OCI-LY7 (cell line): ENCODE measurements around the gene TMEM179. TPM values are rescaled to one million over a fixed set of nuclear protein-coding genes. Genes with fewer than 3 reads are reported as not detected.

Experiments
- BruUV-seq: library from RNA; stranded (reverse); fragments of 400-500 nt; replicated peaks from 2 replicates; lab custom pipeline; 2021; lab: Mats Ljungman, UMichigan
- CTCF ChIA-PET: fragments of 300-600 bp; sonication (Branson Sonifier 250); formaldehyde crosslinking; loops from one replicate; lab custom pipeline; 2022; ENCODE audit warnings: antibody characterized with exemption; ENCODE audit not compliant: unreplicated experiment; lab: Charles Lee
- POLR2A ChIA-PET: fragments of 300-600 bp; sonication (Branson Sonifier 250); formaldehyde crosslinking; loops from one replicate; lab custom pipeline; 2022; ENCODE audit warnings: antibody characterized with exemption; lab: Charles Lee
- DNase-seq: peaks from one replicate; pipeline ENCODE4 v3.0.0-alpha.2; 2015; ENCODE audit warnings: low spot score
- H2AFZ ChIP-seq: fragments of 200-600 bp; sonication (generic), shearing (Covaris generic); 2 replicates; pipeline ENCODE4 v1.6.1; 2014; ENCODE audit warnings: mild to moderate bottlenecking, antibody characterized with exemption, low read length, moderate library complexity
- H3K27ac ChIP-seq: fragments of 200-600 bp; sonication (generic); 2 replicates; pipeline ENCODE4 v1.5.1; 2014; ENCODE audit warnings: mixed run types, low read depth, mild to moderate bottlenecking, moderate library complexity, low read length, inconsistent platforms; ENCODE audit not compliant: poor library complexity, severe bottlenecking
- H3K36me3 ChIP-seq: fragments of 200-600 bp; sonication (generic); 2 replicates; pipeline ENCODE4 v1.6.1; 2014; ENCODE audit warnings: mild to moderate bottlenecking, antibody characterized with exemption, low read length, moderate library complexity, mixed read lengths; ENCODE audit not compliant: insufficient read depth
- H3K4me1 ChIP-seq: fragments of 200-600 bp; sonication (generic); 2 replicates; pipeline ENCODE4 v1.5.1; 2014; ENCODE audit warnings: mild to moderate bottlenecking, low read length; ENCODE audit not compliant: insufficient read depth, poor library complexity, severe bottlenecking
- H3K4me2 ChIP-seq: fragments of 200-600 bp; sonication (generic); 2 replicates; pipeline ENCODE4 v1.6.1; 2014; ENCODE audit warnings: mild to moderate bottlenecking, low read length
- H3K4me3 ChIP-seq: fragments of 200-600 bp; sonication (generic); 2 replicates; pipeline ENCODE4 v1.5.1; 2014; ENCODE audit warnings: mild to moderate bottlenecking, low read depth, low read length; ENCODE audit not compliant: poor library complexity, severe bottlenecking
- H3K79me2 ChIP-seq: fragments of 200-600 bp; sonication (generic); 2 replicates; pipeline ENCODE4 v1.6.1; 2016; ENCODE audit warnings: low read depth, mild to moderate bottlenecking, low read length, moderate library complexity, mixed read lengths; ENCODE audit not compliant: insufficient read depth
- H3K9me2 ChIP-seq: fragments of 200-600 bp; sonication (generic); 2 replicates; pipeline ENCODE4 v1.6.1; 2016; ENCODE audit warnings: mild to moderate bottlenecking, low read length, mixed read lengths; ENCODE audit not compliant: insufficient read depth
- H3K9me3 ChIP-seq: fragments of 200-600 bp; sonication (generic); 2 replicates; pipeline ENCODE4 v1.6.1; 2014; ENCODE audit warnings: mild to moderate bottlenecking, mixed run types, low read length, mixed read lengths
- H4K20me1 ChIP-seq: fragments of 200-600 bp; sonication (generic); 2 replicates; pipeline ENCODE4 v1.6.1; 2014; ENCODE audit warnings: mild to moderate bottlenecking, antibody characterized with exemption, low read length, moderate library complexity, mixed read lengths; ENCODE audit not compliant: insufficient read depth
- CTCF ChIP-seq: fragments of 200-600 bp; sonication (generic); conservative IDR thresholded peaks from 2 replicates; pipeline ENCODE4 v1.5.1; 2014; ENCODE audit warnings: mild to moderate bottlenecking, antibody characterized with exemption, low read length, moderate library complexity, mixed read lengths
- EZH2phosphoT487 ChIP-seq: fragments of 200-600 bp; sonication (generic); IDR thresholded peaks from 2 replicates; pipeline ENCODE4 v1.6.1; 2018; ENCODE audit warnings: low read depth, borderline replicate concordance, mild to moderate bottlenecking, mixed run types, antibody characterized with exemption, low read length, moderate library complexity, mixed read lengths
- intact Hi-C: fragments of 100-400 bp; cut with micrococcal nuclease; formaldehyde crosslinking; loops from one replicate; pipeline ENCODE4 v1.10.0; 2022; ENCODE audit not compliant: unreplicated experiment
- total RNA-seq, 2 experiments: library from RNA; depleted of rRNA in 1 of 2; stranded (reverse); fragments of >200 nt in 1 of 2; shearing (Covaris generic) in 1 of 2; gene quantifications; 2 replicates each; pipeline ENCODE4 v1.2.3, GENCODE V29; 2014 to 2022

Gene TMEM179
- total RNA-seq, 2 experiments from 2014 or later, result not detected

- BruUV-seq, result no TSS peak
Measured at GRCh38 chr14:104650057-104650980, 45.7 kb upstream of the TMEM179 start.

GRCh38 chr14:104647467-104648043 is 43.0 kb upstream of the TMEM179 start:
- Histone ChIP-seq H4K20me1 (no peaks in the 10 kb centered on the region), H3K27ac (no peak overlapping the region), H3K4me3 (no peak overlapping the region), H3K9me2 (no peaks in the 10 kb centered on the region), H3K4me2 (no peak overlapping the region), H3K36me3 (no peaks in the 10 kb centered on the region), H2AFZ (no peak overlapping the region), H3K79me2 (no peaks in the 10 kb centered on the region), H3K9me3 (no peaks in the 10 kb centered on the region), H3K4me1 (peaks cover 16% of the 10 kb centered on the region)
- CTCF ChIA-PET, result no interaction called here
- no peak for TF ChIP-seq EZH2phosphoT487
- no TSS peak for BruUV-seq
- DNase-seq, result no peak
- POLR2A ChIA-PET, result interaction anchor here (1.3 kb wide), 1 partner anchor 10 kb away, joined by 3 read pairs; no protein-coding TSS in a partner anchor
- intact Hi-C loops, result loop anchor here (10.0 kb wide), 1 partner anchor 573 kb away; no protein-coding TSS in a partner anchor

More at GRCh38 chr14:104650057-104650980, 45.7 kb upstream of the TMEM179 start:
- POLR2A ChIA-PET, result interaction anchor here (1.2 kb wide), 1 partner anchor 10 kb away, joined by 4 read pairs; no protein-coding TSS in a partner anchor
- no peaks in the 10 kb centered on the region for H3K9me2 ChIP-seq
- H3K79me2 ChIP-seq, result no peaks in the 10 kb centered on the region
- intact Hi-C loops, result loop anchor here (1.0 kb wide), 2 partner anchors 31 to 58 kb away; no protein-coding TSS in a partner anchor
- H2AFZ ChIP-seq, result peak overlapping the region; percentile 69
- peak overlapping the region; percentile 86 for H3K4me2 ChIP-seq
- DNase-seq, result peak; percentile 77
- H3K4me3 ChIP-seq, result peak overlapping the region; percentile 65
- H3K36me3 ChIP-seq, result no peaks in the 10 kb centered on the region
- peaks cover 19% of the 10 kb centered on the region for H3K4me1 ChIP-seq
- no peak overlapping the region for H3K27ac ChIP-seq
- no peaks in the 10 kb centered on the region for H3K9me3 ChIP-seq
- no peaks in the 10 kb centered on the region for H4K20me1 ChIP-seq
- CTCF ChIA-PET, result interaction anchor here (0.5 to 0.6 kb wide), 2 partner anchors 32 to 308 kb away, joined by 4 to 6 read pairs; no protein-coding TSS in a partner anchor
- TF ChIP-seq CTCF (peak; percentile 94), EZH2phosphoT487 (no peak)

- Histone ChIP-seq H3K4me2 (no peak overlapping the region), H3K9me2 (no peaks in the 10 kb centered on the region), H2AFZ (no peak overlapping the region), H3K36me3 (no peaks in the 10 kb centered on the region), H4K20me1 (no peaks in the 10 kb centered on the region), H3K4me1 (peaks cover under 1% of the 10 kb centered on the region), H3K27ac (no peak overlapping the region), H3K79me2 (no peaks in the 10 kb centered on the region), H3K4me3 (no peak overlapping the region), H3K9me3 (no peaks in the 10 kb centered on the region)
- POLR2A ChIA-PET, result no interaction called here
- no TSS peak for BruUV-seq
- intact Hi-C loops, result loop anchor here (10.0 kb wide), 1 partner anchor 570 kb away; no protein-coding TSS in a partner anchor
- CTCF ChIA-PET, result no interaction called here
- no peak for DNase-seq
- no peak for TF ChIP-seq EZH2phosphoT487
- TF ChIP-seq CTCF, result no peak
Measured at GRCh38 chr14:104644656-104645378, 40.2 kb upstream of the TMEM179 start.
